Psoas muscle (tissue), 8 donors: Measurements from ENCODE around the gene EGFL6. TPM values are rescaled to one million over a fixed set of nuclear protein-coding genes. Genes with fewer than 3 reads are reported as not detected.

Source experiments
- ATAC-seq, 4 donors: fragments of 200-7000 bp; cut with Tn5 transposase; one replicate each; pipeline ENCODE4 v1.9.1; 2020; ENCODE audit warnings: moderate library complexity in 3 of 4, mild to moderate bottlenecking in 2 of 4
- DNase-seq, 2 donors: peaks; one replicate each; pipeline ENCODE4 v3.0.0-alpha.2; 2020
- H3K27ac ChIP-seq: fragments of 200-600 bp; one replicate; pipeline ENCODE4 v1.8.0; 2022
- H3K27me3 ChIP-seq, 3 donors: fragments of 200-600 bp in 1 of 3; one replicate each; pipeline versions ENCODE4 v1.6.1 to v1.8.0; 2013 to 2022; ENCODE audit warnings: low read length in 2 of 3, mild to moderate bottlenecking in 2 of 3, moderate library complexity in 1 of 3; ENCODE audit not compliant: insufficient read depth in 3 of 3
- H3K36me3 ChIP-seq, 2 donors: fragments of 200-600 bp in 1 of 2; one replicate each; pipeline versions ENCODE4 v1.6.1 to v1.8.0; 2013 to 2022; ENCODE audit warnings: low read depth in 1 of 2, mild to moderate bottlenecking in 1 of 2, moderate library complexity in 1 of 2; ENCODE audit not compliant: insufficient read depth in 1 of 2
- H3K4me1 ChIP-seq: fragments of 200-600 bp; one replicate; pipeline ENCODE4 v1.8.0; 2022
- H3K4me3 ChIP-seq: fragments of 200-600 bp; one replicate; pipeline ENCODE4 v1.8.0; 2022; ENCODE audit warnings: mild to moderate bottlenecking
- H3K9me3 ChIP-seq: fragments of 200-600 bp; one replicate; pipeline ENCODE4 v1.8.0; 2022
- WGBS, 3 donors: extraction: QIAGEN DNeasy Blood & Tissue Kit; methylation state at CpG; one replicate each; pipeline versions ENCODE4 v1.1.6 to v1.1.7; 2013; 5-methylcytosine and 5-hydroxymethylcytosine counted together
- intact Hi-C, 2 donors: fragments of 100-400 bp; cut with DNase I; formaldehyde crosslinking; loops; one replicate each; pipeline versions ENCODE4 v1.11.0 to v1.14.2; 2022
- polyA plus RNA-seq, 3 donors: library from polyadenylated mRNA; stranded (reverse); fragments of 200-250 nt; gene quantifications; one replicate each; pipeline ENCODE4 v1.2.3, GENCODE V29; 2013
- total RNA-seq, 4 donors: library from RNA; stranded (reverse); fragmentation: NEBNext Ultra II Directional in 2 of 4; extraction: Animal tissue kit (Norgen Biotek cat#: 25700) in 2 of 4; gene quantifications; one replicate each; pipeline versions ENCODE4 v1.2.1 to v1.2.4, GENCODE V29; 2021 to 2023
- TF ChIP-seq, protein P1 (sequence below): fragments of 200-600 bp; IDR thresholded peaks from one replicate; pipeline ENCODE4 v1.8.0; 2022; ENCODE audit warnings: antibody characterized with exemption
- donor health status: healthy with polysubstance abuse.
- donor health status: DM: no; HTN: no; CAD: no; lungs with moderate emphysema.
- donor health status: Bipolar disorder and iron deficiency.
- donor health status: healthy.
- donor health status: DM: yes; HTN: yes; CAD: no.
- donor health status: DM: no; HTN: no; CAD: no.
- donor health status: DM: no; HTN: no; CAD: no.
- donor health status: DM: yes; HTN: yes; CAD: no.

EGFL6 gene
- total and polyA plus RNA-seq, 7 donors = 0.17 TPM; not detected in 6

DNA sequence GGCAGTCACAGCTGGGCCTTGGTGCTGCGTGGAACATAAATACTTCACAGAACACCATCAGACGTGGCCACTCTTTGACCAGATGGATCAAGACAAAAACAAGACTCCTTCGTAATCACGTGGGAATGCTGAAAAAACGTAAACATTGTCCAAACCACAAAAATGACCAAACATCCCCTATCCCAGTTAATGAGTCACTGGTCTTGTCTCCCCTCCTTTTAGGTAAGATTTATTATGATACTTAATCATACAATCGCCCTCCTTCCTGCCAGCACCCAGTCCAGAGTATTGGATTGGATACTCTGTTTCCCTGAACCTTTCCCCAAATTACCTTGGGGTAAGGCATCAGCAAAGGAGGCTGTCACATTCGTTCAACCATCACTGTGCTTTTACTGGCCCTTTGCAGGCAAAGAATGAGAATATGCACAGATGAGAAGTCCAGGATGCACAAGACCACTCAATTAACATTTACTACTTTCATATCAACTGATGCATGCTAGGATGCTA lies 82.9 kb downstream of the EGFL6 start:
- Histone ChIP-seq H3K27ac (peak overlapping the region; percentile 92), H3K36me3 (peaks cover 0 to 17% of the 10 kb centered on the region in 2 donors), H3K4me3 (peak overlapping the region; percentile 79), H3K9me3 (no peaks in the 10 kb centered on the region), H3K27me3 (peaks cover 0 to 4% (median 0%) of the 10 kb centered on the region in 3 donors), H3K4me1 (peaks cover 6% of the 10 kb centered on the region)
- TF ChIP-seq, protein P1, sequence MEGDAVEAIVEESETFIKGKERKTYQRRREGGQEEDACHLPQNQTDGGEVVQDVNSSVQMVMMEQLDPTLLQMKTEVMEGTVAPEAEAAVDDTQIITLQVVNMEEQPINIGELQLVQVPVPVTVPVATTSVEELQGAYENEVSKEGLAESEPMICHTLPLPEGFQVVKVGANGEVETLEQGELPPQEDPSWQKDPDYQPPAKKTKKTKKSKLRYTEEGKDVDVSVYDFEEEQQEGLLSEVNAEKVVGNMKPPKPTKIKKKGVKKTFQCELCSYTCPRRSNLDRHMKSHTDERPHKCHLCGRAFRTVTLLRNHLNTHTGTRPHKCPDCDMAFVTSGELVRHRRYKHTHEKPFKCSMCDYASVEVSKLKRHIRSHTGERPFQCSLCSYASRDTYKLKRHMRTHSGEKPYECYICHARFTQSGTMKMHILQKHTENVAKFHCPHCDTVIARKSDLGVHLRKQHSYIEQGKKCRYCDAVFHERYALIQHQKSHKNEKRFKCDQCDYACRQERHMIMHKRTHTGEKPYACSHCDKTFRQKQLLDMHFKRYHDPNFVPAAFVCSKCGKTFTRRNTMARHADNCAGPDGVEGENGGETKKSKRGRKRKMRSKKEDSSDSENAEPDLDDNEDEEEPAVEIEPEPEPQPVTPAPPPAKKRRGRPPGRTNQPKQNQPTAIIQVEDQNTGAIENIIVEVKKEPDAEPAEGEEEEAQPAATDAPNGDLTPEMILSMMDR = no peak
- WGBS, 3 donors = 37 to 57% (median 43%) methylated on average over 7 of the region's 7 CpGs
- no peak for DNase-seq
- no peak for ATAC-seq
- intact Hi-C loops = no loop called here

DNA sequence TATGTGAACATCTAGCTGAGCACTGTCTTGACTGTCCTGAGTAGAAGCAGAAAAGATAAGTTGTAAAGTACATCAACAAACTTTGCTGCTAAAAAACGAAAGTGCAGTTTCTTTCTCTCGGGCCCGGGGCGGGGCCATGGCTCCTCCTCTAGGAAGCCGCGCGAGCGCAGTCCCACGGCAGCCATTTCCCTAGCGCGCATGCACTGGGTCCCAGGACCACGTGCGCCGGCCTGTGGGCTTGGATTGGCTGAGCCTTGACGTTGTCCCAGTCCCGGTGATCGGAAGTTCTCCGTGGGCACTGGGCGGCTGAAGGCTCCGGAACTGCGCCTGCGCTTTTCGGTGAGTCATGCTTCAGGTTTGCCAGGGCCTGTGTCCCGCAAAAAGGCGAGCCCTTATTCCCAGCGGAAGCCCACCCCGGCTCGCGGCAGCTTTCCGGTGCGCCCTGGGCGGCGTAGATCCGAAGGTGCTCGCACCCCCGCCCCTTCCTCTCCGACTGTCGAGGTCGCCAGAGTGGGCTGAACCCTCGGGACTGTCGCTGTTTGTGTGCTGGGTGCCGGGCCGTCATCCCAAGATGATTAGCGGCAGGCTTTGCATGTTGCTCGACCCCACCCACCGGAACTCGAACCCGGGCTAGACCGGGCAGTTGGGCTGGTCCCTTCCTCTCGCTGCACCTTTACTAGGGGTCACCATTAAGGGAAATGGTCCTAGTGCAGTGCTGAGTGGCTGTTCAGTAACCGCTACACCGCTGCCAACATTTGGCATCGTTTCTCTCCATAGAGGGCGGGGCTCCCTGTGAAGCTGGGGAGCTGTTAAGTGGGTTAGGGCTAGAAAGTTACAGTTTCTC lies 83.7 kb downstream of the EGFL6 start, which contains the start of gene TCEANC:
TCEANC (plus strand) TSS at position 292 of the 844 bp plus-strand sequence. CDS start 9,368 bp downstream, outside the sequence.
- peak; percentile 99 to 100 (median 100) for ATAC-seq
- TF ChIP-seq, protein P1 = no peak
- intact Hi-C loops = no loop called here

DNA sequence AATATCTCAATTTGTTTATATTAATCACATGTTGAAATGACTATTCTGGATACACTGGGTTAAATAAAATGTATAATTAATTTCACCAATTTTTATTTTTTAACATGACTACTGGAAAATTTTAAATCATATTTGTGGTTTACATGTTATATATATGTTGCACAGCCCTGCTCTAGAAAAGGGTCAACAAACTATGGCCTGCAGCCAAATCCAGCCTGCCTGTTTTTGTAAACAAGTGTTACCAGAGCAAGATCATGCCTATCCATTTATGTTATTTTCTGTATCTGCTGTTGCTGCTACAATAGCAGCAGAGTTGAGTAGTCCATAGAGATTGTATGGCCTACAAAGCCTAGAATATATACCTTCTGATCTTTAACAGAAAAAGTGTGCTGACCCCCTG lies 84.7 kb downstream of the EGFL6 start:
- H3K4me1 ChIP-seq = peaks cover 6% of the 10 kb centered on the region
- no peak for DNase-seq
- H3K9me3 ChIP-seq = no peaks in the 10 kb centered on the region
- peaks cover 0 to 17% of the 10 kb centered on the region in 2 donors for H3K36me3 ChIP-seq
- ATAC-seq = no peak
- intact Hi-C loops = no loop called here
- TF ChIP-seq, protein P1 = no peak
- H3K4me3 ChIP-seq = peak overlapping the region; percentile 79
- peak overlapping the region; percentile 92 for H3K27ac ChIP-seq
- H3K27me3 ChIP-seq = no peaks in the 10 kb centered on the region

More for the DNA sequence above, 83.7 kb downstream of the EGFL6 start, which contains the start of gene TCEANC:
- Histone ChIP-seq H3K9me3 (no peaks in the 10 kb centered on the region), H3K4me3 (peak within 1 kb of the TSS; percentile 79), H3K27me3 (no peaks in the 10 kb centered on the region), H3K27ac (peak within 1 kb of the TSS; percentile 92), H3K4me1 (peaks cover 6% of the 10 kb centered on the region), H3K36me3 (peaks cover 0 to 17% of the 10 kb centered on the region in 2 donors)
- peak; percentile 97 to 98 for DNase-seq
- 0 to 5% (median 1%) methylated on average over 34 to 54 of the region's 54 CpGs for WGBS, 3 donors

DNA sequence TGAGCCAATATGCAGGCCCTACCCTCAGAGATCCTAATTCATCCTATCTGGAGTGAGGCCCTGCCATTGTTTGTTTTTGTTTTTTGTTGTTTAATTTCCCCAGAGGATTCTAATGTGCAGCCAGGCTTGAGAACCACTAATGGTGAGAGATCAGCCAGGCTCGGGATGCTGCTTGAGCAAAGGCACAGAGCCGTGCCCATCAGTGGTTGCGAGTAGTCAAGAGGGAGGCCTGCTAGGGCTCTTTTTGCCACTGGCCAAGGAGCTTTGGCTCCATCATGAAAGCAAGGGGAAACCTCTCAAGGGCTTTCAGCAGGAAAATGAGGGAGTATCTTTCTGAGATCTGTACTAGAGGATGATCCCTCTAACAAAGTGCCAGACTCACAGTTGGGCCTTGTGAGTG lies 86.3 kb downstream of the EGFL6 start:
- DNase-seq = no peak
- intact Hi-C loops = loop anchor here (5.0 kb wide), 3 partner anchors 77 to 377 kb away; partner anchors contain the start of genes OFD1 (in 1 of the 2) and TRAPPC2 (in 1 of the 2)
- Histone ChIP-seq H3K27me3 (no peaks in the 10 kb centered on the region), H3K4me1 (peaks cover 6% of the 10 kb centered on the region), H3K36me3 (peaks cover 0 to 28% of the 10 kb centered on the region in 2 donors), H3K9me3 (no peaks in the 10 kb centered on the region), H3K27ac (no peak overlapping the region), H3K4me3 (no peak overlapping the region)
- 82 to 97% (median 87%) methylated on average over 3 of the region's 3 CpGs for WGBS, 3 donors
- ATAC-seq = no peak
- TF ChIP-seq, protein P1 = no peak
